ENCODE data around the gene ZNF488.

ZNF488 gene

GRCh38 chr10:47381103-47381395 is 3.0 kb downstream of the ZNF488 start:
- no peak for DNase-seq

DNA sequence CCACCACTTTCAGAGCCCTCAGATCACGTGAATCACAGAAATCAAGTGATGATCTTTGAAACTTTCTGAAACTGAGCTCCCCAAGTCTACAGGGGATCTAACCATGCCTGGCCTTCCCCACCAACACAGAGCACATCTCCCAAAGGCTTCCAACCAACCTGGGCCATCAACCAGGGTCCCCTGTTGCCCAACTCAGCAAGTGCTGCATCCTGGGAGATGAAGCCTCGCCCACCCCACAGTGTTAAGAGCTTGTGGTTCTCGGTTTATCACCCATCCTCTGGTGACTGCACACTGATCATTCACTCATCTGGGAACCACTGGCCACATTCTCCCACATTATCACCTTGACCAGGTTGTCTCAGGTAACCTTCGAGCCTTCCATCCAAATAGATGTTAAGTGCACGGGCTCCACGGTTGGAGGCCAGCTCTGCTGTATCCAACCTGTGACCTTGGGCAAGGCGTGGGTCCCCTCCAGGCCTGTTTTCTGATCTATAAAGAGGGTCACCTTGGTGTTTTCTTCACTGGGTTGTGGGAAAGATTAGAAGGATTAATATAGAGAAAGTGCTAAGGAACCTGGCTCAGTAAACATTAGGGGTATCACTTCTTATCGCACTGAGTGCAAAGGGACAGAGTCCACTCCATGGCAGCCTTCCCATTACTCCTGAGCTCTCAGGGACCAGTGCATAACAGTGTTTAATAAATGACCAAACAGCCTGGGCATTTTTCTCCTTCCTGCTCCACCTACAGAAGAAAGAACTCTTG is 3.6 kb downstream of the ZNF488 start:
- no peak for DNase-seq

- no peak for DNase-seq
These were observed 4.2 kb downstream of the ZNF488 start for GRCh38 chr10:47379901-47380300.

DNA sequence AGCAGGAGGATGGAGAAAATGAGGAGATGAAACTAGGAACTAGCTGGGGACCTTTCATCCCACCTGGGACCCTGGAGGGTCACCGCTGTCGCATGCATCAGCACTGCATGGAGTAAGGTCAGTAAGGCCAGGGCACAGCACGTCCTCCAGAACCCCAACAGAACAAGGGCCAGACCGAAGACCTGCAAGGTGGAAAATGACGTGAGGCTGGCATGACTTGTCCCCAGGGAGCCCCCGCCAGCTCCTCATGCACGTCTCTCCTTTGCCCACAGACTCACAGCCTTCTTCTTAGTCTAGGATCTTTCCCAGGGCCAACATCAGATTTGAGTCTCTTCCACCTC is 4.7 kb downstream of the ZNF488 start:
- no peak for DNase-seq

- no peak for DNase-seq
These were observed 5.3 kb downstream of the ZNF488 start for GRCh38 chr10:47378606-47379444.

DNA sequence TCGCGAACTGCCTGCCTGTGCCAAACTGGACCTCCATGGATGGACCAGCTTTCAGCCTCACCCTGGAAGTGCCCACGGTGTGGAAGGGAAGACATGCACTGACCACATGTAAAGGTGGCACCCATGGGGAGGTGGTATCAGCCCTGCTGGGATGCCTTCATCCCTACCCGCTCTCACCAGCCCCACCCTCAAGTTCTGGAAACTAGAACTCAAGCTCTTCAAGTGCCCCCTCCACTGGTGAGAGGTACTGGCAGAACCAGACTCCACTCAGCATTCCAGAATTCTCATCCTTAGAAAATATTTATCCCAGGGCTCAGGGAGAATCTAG is 5.9 kb downstream of the ZNF488 start:
- no peak for DNase-seq

- DNase-seq, result no peak
These were observed 7.4 kb downstream of the ZNF488 start for GRCh38 chr10:47376522-47377220.

- no peak for DNase-seq
These were observed 9.2 kb downstream of the ZNF488 start for GRCh38 chr10:47374611-47375536.

GRCh38 chr10:47372726-47373125 is 11.4 kb downstream of the ZNF488 start:
- DNase-seq, result peak in 1 of 2 donors; percentile 6

GRCh38 chr10:47371629-47372485 is 12.2 kb downstream of the ZNF488 start:
- peak in 1 of 2 donors; percentile 7 for DNase-seq

- DNase-seq, result peak in 1 of 2 donors; percentile 11
These were observed 13.2 kb downstream of the ZNF488 start for GRCh38 chr10:47370878-47371277.

- DNase-seq, result no peak
These were observed 13.9 kb downstream of the ZNF488 start for GRCh38 chr10:47370015-47370767.

GRCh38 chr10:47369251-47369894 is 14.7 kb downstream of the ZNF488 start:
- no peak for DNase-seq

DNA sequence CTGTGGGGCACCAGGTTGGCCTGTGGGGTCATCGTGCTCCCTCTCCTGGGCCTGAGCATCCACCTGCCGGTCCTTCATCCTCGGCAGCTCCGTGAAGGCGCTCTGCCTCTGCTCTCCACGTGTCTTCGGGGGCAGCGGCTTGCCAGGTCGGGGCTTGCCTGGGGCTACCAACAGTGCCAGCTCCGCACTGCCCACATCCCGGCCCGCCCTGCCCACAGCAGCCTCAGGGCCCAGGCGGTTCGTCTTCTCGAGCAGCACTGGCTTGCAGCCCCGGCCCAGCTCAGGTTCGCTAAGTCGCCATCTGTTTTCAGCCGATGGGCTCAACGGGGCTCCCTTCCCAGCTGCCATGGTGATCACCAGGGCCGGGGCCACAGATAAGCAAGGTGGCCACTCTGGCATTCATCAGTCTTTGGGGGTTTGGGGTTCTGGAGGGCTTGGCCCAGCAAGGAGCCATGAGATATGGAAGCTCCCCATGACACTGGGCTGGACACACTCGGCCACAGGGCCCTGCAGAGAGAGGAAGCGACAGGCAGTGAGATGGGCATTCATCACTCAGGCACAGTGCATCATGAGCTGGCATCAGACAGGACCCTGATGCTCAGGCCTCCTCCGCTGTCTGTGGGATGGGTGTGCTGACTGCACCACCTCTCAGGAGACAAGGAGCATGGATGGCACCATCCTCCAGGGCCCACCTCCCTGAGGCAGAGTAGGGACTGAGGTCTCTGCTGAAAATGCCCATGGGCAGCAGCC is 15.5 kb downstream of the ZNF488 start:
- no peak for DNase-seq

DNA sequence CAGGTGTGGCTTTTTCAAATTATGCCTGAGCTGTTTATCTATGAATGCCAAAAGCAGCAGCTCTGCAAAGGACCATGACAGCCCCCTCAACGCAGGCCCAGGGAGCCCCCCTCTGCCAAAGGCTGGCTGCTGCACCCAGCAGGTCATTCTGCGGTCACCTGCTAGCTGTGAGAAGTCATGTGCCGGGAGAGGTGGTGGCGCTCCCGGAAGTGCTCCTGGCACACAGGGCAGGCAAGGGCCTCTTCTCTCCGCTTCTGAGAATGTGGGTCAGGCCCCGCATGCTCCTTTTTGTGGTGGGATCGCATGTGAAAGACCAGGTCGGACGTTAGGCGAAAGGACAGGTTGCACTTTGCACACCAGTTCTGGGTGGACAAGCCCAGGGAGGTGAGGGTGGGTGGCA is 16.4 kb downstream of the ZNF488 start:
- DNase-seq, result no peak

GRCh38 chr10:47366731-47367460 is 17.2 kb downstream of the ZNF488 start:
- no peak for DNase-seq

GRCh38 chr10:47366181-47366631 is 17.9 kb downstream of the ZNF488 start:
- DNase-seq, result no peak

DNA sequence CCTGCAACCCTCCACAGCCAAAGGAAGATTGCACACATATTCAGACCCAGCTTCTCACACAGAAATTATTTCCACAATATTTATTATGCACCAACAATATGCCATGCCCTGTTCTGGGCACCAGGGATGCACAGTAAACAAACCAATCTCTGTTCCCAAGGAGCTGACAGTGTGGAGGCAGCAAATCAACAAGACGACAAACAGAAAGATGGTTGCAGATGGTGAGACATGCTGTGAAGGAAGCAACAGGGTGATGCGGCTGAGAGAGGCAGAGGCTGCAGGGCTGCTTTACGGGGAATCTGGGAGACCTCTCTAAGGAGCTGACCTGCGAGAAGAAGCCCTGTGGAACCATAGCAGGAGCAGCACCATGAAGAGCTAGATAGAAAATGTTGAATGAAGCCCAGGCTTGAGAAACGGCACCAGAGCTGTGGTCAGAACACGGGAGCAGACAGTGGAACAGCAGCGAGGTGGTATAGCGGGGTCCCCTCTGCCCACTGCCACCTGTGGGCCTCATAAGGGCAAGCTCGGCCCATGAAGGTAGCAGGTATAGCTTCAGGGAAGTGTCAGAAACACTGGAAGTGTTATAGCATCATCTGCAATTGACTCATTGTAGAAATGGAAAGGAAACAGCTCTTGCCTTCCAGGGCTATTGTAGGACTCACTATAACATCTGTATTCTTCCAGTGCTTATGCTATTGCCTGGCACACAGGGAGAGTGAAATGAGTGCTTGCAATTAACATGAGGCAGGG is 18.5 kb downstream of the ZNF488 start:
- no peak for DNase-seq
